GM19238 (cell line): ENCODE data around the gene RASD2.
"Not testable (repeated sequence)": the region's sequence is repeated elsewhere in the genome, so short reads cannot be mapped to it uniquely, and the experiment has no call there.

ENCODE experiments used
- DNase-seq: peaks from one replicate; pipeline ENCODE4 v3.0.0; 2011; ENCODE audit warnings: low spot score; ENCODE audit not compliant: insufficient read length

RASD2 gene

GRCh38 chr22:35540595-35541253, at the start of gene RASD2:
Gene RASD2 (plus strand): TSS chr22:35540831. CDS start chr22:35546810, 5,979 bp downstream.
- DNase-seq: no peak

GRCh38 chr22:35491061-35491907, 49.3 kb upstream of the RASD2 start:
- DNase-seq: not testable (repeated sequence)

- no peak for DNase-seq
These were observed 48.7 kb upstream of the RASD2 start for GRCh38 chr22:35491908-35492380.

- no peak for DNase-seq
These were observed 47.6 kb upstream of the RASD2 start for GRCh38 chr22:35493074-35493473.

GRCh38 chr22:35495711-35496110, 44.9 kb upstream of the RASD2 start:
- not testable (repeated sequence) for DNase-seq

- no peak for DNase-seq
These were observed 43.8 kb upstream of the RASD2 start for GRCh38 chr22:35496768-35497312.

- DNase-seq: no peak
These were observed 42.4 kb upstream of the RASD2 start for GRCh38 chr22:35498026-35498800.

GRCh38 chr22:35502836-35503235, 37.8 kb upstream of the RASD2 start:
- DNase-seq: no peak

- DNase-seq: no peak
These were observed 35.0 kb upstream of the RASD2 start for GRCh38 chr22:35505399-35506258.

- DNase-seq: no peak
These were observed 34.4 kb upstream of the RASD2 start for GRCh38 chr22:35506259-35506570.

- DNase-seq: not testable (repeated sequence)
These were observed 32.8 kb upstream of the RASD2 start for GRCh38 chr22:35507851-35508250.

GRCh38 chr22:35509451-35509850, 31.2 kb upstream of the RASD2 start:
- no peak for DNase-seq

GRCh38 chr22:35509960-35510359, 30.7 kb upstream of the RASD2 start:
- no peak for DNase-seq

GRCh38 chr22:35510481-35510934, 30.1 kb upstream of the RASD2 start:
- no peak for DNase-seq

GRCh38 chr22:35510951-35511350, 29.7 kb upstream of the RASD2 start:
- no peak for DNase-seq

GRCh38 chr22:35514366-35514765, 26.3 kb upstream of the RASD2 start:
- no peak for DNase-seq

- DNase-seq: not testable (repeated sequence)
These were observed 24.7 kb upstream of the RASD2 start for GRCh38 chr22:35515952-35516351.

GRCh38 chr22:35516723-35517122, 23.9 kb upstream of the RASD2 start:
- DNase-seq: no peak

GRCh38 chr22:35517207-35517606, 23.4 kb upstream of the RASD2 start:
- no peak for DNase-seq

- DNase-seq: no peak
These were observed 22.7 kb upstream of the RASD2 start for GRCh38 chr22:35517769-35518530.
